Endothelial cell of umbilical vein (primary cell): Measurements from ENCODE around the gene MTFR1L. TPM values are rescaled to one million over a fixed set of nuclear protein-coding genes. Genes with fewer than 3 reads are reported as not detected.

Source experiments
- BruUV-seq: library from RNA; stranded (reverse); fragments of 400-500 nt; replicated peaks from 2 replicates; lab custom pipeline; 2021; lab: Mats Ljungman, UMichigan
- CTCF ChIA-PET: fragments of 300-600, 350-600 bp; sonication (Branson Sonifier 250); formaldehyde crosslinking; loops from one replicate; lab custom pipeline; 2021; ENCODE audit warnings: antibody characterized with exemption, inconsistent platforms; lab: Charles Lee
- POLR2A ChIA-PET: fragments of 300-600, 350-600 bp; sonication (Branson Sonifier 250); formaldehyde crosslinking; loops from one replicate; lab custom pipeline; 2021; ENCODE audit warnings: antibody characterized with exemption, inconsistent platforms; lab: Charles Lee
- DNase-seq: peaks from one replicate; pipeline ENCODE4 v3.0.0-alpha.2; 2011; ENCODE audit warnings: low read depth, low spot score
- FAIRE-seq: peaks from 2 replicates; lab custom pipeline; 2011; peaks lifted over from hg19 to GRCh38; lab: Jason Lieb, UNC
- H2AFZ ChIP-seq: 2 replicates; pipeline ENCODE4 v1.6.0; 2012; ENCODE audit warnings: low read depth, low read length, control low read depth, inconsistent platforms
- H3K27ac ChIP-seq: 2 replicates; pipeline ENCODE4 v1.5.1; 2011; ENCODE audit warnings: low read depth, mild to moderate bottlenecking, control low read depth, low read length, moderate library complexity; ENCODE audit not compliant: insufficient read depth
- H3K27me3 ChIP-seq, 2 experiments: 2 replicates each; pipeline versions ENCODE4 v1.6.0 to v1.6.1; 2011; ENCODE audit warnings: low read length in 2 of 2, mixed read lengths in 1 of 2; ENCODE audit not compliant: control insufficient read depth in 2 of 2, insufficient read depth in 2 of 2
- H3K36me3 ChIP-seq, 2 experiments: 2 replicates in 1 of 2; 3 replicates in 1 of 2; pipeline ENCODE4 v1.5.1; 2011; ENCODE audit warnings: low read length in 2 of 2, mild to moderate bottlenecking in 1 of 2, moderate library complexity in 1 of 2; ENCODE audit not compliant: control insufficient read depth in 2 of 2, insufficient read depth in 2 of 2; ENCODE audit errors: extremely low read depth in 1 of 2
- H3K4me1 ChIP-seq: 3 replicates; pipeline ENCODE4 v1.5.1; 2011; ENCODE audit warnings: mild to moderate bottlenecking, low read length; ENCODE audit not compliant: control insufficient read depth, insufficient read depth; ENCODE audit errors: extremely low read depth
- H3K4me2 ChIP-seq: 2 replicates; pipeline ENCODE4 v1.6.1; 2011; ENCODE audit warnings: low read length, control low read depth, mixed read lengths; ENCODE audit not compliant: insufficient read depth
- H3K4me3 ChIP-seq, 3 experiments: fragments of 200-600 bp in 1 of 3; sonication (generic), shearing (Covaris generic) in 1 of 3; replicated peaks in 1 of 3; 2 replicates each; pipeline ENCODE4 v1.5.1; 2011 to 2016; ENCODE audit warnings: control low read depth in 3 of 3, low read length in 3 of 3, mild to moderate bottlenecking in 2 of 3, inconsistent platforms in 1 of 3, low read depth in 1 of 3, moderate library complexity in 1 of 3; ENCODE audit not compliant: insufficient read depth in 1 of 3
- H3K79me2 ChIP-seq: 2 replicates; pipeline ENCODE4 v1.6.0; 2012; ENCODE audit warnings: low read length, inconsistent platforms; ENCODE audit not compliant: control insufficient read depth, insufficient read depth
- H3K9ac ChIP-seq: replicated peaks from 2 replicates; pipeline ENCODE3; 2011; ENCODE audit warnings: low read length, control low read depth; ENCODE audit not compliant: insufficient read depth; ENCODE audit errors: extremely low read depth
- H3K9me1 ChIP-seq: replicated peaks from 3 replicates; pipeline ENCODE4 v1.6.0; 2011; ENCODE audit warnings: mild to moderate bottlenecking, low read length; ENCODE audit not compliant: control insufficient read depth, insufficient read depth; ENCODE audit errors: extremely low read depth
- H3K9me3 ChIP-seq: replicated peaks from 2 replicates; pipeline ENCODE4 v1.5.1; 2012; ENCODE audit warnings: low read length, inconsistent platforms; ENCODE audit not compliant: control insufficient read depth, insufficient read depth
- H4K20me1 ChIP-seq: replicated peaks from 2 replicates; pipeline ENCODE3; 2011; ENCODE audit warnings: mild to moderate bottlenecking, low read length; ENCODE audit not compliant: control insufficient read depth, insufficient read depth; ENCODE audit errors: extremely low read depth
- CTCF ChIP-seq, 2 donors: IDR thresholded peaks; 1 replicate in 1 of 2; 2 replicates in 1 of 2; pipeline ENCODE4 v1.5.1; 2011; ENCODE audit warnings: low read length in 2 of 2, mild to moderate bottlenecking in 2 of 2, moderate library complexity in 2 of 2, control low read depth in 1 of 2, inconsistent platforms in 1 of 2, low read depth in 1 of 2; ENCODE audit not compliant: insufficient read depth in 1 of 2; ENCODE audit errors: extremely low read depth in 1 of 2
- EZH2 ChIP-seq: IDR thresholded peaks from 2 replicates; pipeline ENCODE4 v1.6.1; 2012; ENCODE audit warnings: borderline replicate concordance, low read depth, mild to moderate bottlenecking, moderate library complexity, low read length, inconsistent platforms; ENCODE audit not compliant: severe bottlenecking
- FOS ChIP-seq: IDR thresholded peaks from 2 replicates; pipeline ENCODE4 v1.6.1; 2011; ENCODE audit warnings: mild to moderate bottlenecking, low read length, moderate library complexity, borderline replicate concordance; ENCODE audit not compliant: insufficient read depth
- GATA2 ChIP-seq: IDR thresholded peaks from 2 replicates; pipeline ENCODE4 v1.7.0; 2011; ENCODE audit warnings: low read depth, mild to moderate bottlenecking, moderate library complexity, mixed read lengths, low read length; ENCODE audit not compliant: insufficient read length, insufficient read depth
- JUN ChIP-seq: IDR thresholded peaks from 2 replicates; pipeline ENCODE4 v1.6.1; 2011; ENCODE audit warnings: borderline replicate concordance, low read depth; ENCODE audit not compliant: insufficient read length, insufficient read depth
- MAX ChIP-seq: IDR thresholded peaks from 2 replicates; pipeline ENCODE4 v1.6.1; 2011; ENCODE audit not compliant: insufficient read depth, insufficient read length
- MYC ChIP-seq: IDR thresholded peaks from one replicate; pipeline ENCODE4 v1.6.1; 2011; ENCODE audit warnings: mild to moderate bottlenecking, low read depth, low read length
- POLR2A ChIP-seq: IDR thresholded peaks from 2 replicates; pipeline ENCODE4 v1.6.1; 2012; ENCODE audit warnings: low read depth, mild to moderate bottlenecking, control low read depth, low read length
- POLR2AphosphoS5 ChIP-seq: IDR thresholded peaks from 2 replicates; pipeline ENCODE4 v1.6.1; 2012; ENCODE audit warnings: low read depth, mild to moderate bottlenecking, control low read depth, low read length, moderate library complexity; ENCODE audit not compliant: insufficient read depth
- dilution Hi-C: fragments of 300-500 bp; cut with MboI; formaldehyde crosslinking; loops from one replicate; pipeline ENCODE4 v1.15.0; 2019; ENCODE audit warnings: low sequenced_read_pairs; ENCODE audit not compliant: extremely low pct_ligation_motif_present
- intact Hi-C: fragments of 100-400 bp; cut with micrococcal nuclease; formaldehyde crosslinking; loops from one replicate; pipeline ENCODE4 v1.10.0; 2022
- polyA plus RNA-seq, 4 experiments: library from polyadenylated mRNA; depleted of rRNA in 3 of 4; stranded (reverse) in 3 of 4; unstranded in 1 of 4; fragments of >200 nt; gene quantifications; 2 replicates each; pipeline versions ENCODE4 v1.2.1 to v1.2.3, GENCODE V29; 2011 to 2012; ENCODE audit warnings: missing spikeins in 1 of 4
- total RNA-seq: library from RNA; stranded (reverse); gene quantifications from 2 replicates; pipeline ENCODE4 v1.2.3, GENCODE V29; 2021

Gene MTFR1L
- total and polyA plus RNA-seq, 2 donors (not counting 3 experiments of a cell fraction or from before 2014, with no cell fraction given), result 34.8 to 45.5 TPM

- BruUV-seq, result no TSS peak
- FAIRE-seq (no peak), DNase-seq (no peak)
- H3K4me2 ChIP-seq, result no peak overlapping the region
- H4K20me1 ChIP-seq, result no peaks in the 10 kb centered on the region
- H3K36me3 ChIP-seq, result peaks cover 13 to 47% of the 10 kb centered on the region in 2 experiments
- no peak overlapping the region for H3K4me3 ChIP-seq
- no peaks in the 10 kb centered on the region for H3K27me3 ChIP-seq
- H3K9ac ChIP-seq, result no peak overlapping the region
- H2AFZ ChIP-seq, result no peak overlapping the region
- ChIA-PET POLR2A (no interaction called here), CTCF (interaction anchor here (0.6 to 3.1 kb wide), 5 partner anchors 8 to 337 kb away, joined by 3 to 35 read pairs (median 8); partner anchors contain the start of genes MTFR1L and SELENON)
- H3K79me2 ChIP-seq, result no peaks in the 10 kb centered on the region
- dilution Hi-C loops (no loop called here), intact Hi-C loops (loop anchor here (10.0 kb wide), 2 partner anchors 374 to 574 kb away; partner anchors contain the start of genes MACO1 and SYF2)
- H3K9me3 ChIP-seq, result no peaks in the 10 kb centered on the region
- peaks cover 26% of the 10 kb centered on the region for H3K4me1 ChIP-seq
- no peak overlapping the region for H3K27ac ChIP-seq
- H3K9me1 ChIP-seq, result no peaks in the 10 kb centered on the region
- TF ChIP-seq JUN, result no peak
- TF ChIP-seq EZH2, result no peak
- no peak for TF ChIP-seq FOS
- TF ChIP-seq MYC, result no peak
- no peak for TF ChIP-seq POLR2AphosphoS5
- TF ChIP-seq CTCF (IDR thresholded peaks at IDR 0.05; ENCODE audit: extremely low read depth in 1 of 2, insufficient read depth in 1 of 2, low read depth in 1 of 2, low read length in 2 of 2), result no peak
- TF ChIP-seq POLR2A, result no peak
- no peak for TF ChIP-seq MAX
- no peak for TF ChIP-seq GATA2
Measured at GRCh38 chr1:25808481-25809244, 11.1 kb upstream of the MTFR1L start.
